HPDE6-E6E7 (cell line): ENCODE measurements around the gene KIT.

ENCODE experiments used
- DNase-seq: peaks from one replicate; pipeline ENCODE4 v3.0.0; 2011; ENCODE audit warnings: missing footprints; ENCODE audit errors: extremely low spot score

Gene KIT

GRCh38 chr4:54660591-54660990 lies 2.8 kb downstream of the KIT start:
- DNase-seq, result no peak

- DNase-seq, result peak; percentile 35
Measured at GRCh38 chr4:54661169-54661568, 3.4 kb downstream of the KIT start.

- DNase-seq, result peak; percentile 26
Measured at GRCh38 chr4:54661686-54662085, 3.9 kb downstream of the KIT start.

DNA sequence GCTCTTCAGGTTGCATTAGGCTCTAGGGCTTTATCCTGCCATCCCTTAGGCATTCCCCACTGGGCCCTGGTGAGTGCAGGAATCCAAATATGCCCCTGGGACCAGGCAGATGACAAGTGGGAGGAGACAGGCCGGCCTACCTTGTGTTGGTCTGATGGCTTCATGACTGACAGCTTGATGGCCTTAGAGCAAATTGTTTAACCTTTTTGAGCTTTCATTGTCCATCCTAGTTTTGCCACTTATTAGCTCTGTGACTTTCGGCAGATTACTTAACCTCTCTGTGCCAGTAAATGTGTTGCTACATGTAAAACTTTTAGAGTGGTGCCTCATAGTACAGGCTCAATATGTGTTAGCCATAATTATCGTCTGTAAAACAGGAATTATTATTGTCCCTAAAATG lies 4.4 kb downstream of the KIT start:
- DNase-seq, result no peak

DNA sequence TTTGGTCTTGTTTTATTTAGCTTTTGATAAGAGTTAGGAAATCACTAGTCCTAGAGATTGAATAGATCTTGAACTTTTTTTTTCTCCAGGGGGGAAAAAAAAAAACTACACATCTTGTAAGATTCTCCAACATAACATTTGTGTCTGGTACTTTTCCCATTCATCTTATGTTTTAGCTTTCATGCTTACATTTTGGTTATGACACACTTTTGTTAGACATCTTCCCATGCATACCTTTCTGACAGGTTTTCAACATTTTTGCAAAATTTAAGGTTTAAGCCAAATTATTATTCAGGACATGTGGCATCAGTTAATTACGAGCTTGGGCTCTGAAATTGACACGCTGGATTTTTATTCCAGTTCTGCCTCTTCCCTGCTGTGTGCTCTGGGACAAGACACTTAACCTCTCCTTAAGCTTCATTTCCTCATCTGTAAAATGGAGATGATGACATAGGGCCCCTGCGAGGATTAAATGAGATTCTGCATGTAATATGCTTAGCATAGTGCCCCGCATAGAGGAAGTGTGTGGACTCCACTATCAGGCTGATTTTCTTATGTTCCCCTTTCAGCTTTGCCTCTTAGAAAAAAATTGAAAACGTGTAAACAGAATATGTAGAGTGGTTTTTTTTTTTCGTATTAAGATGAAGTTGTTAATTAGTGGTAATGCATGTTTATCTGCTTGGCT lies 5.3 kb downstream of the KIT start:
- no peak for DNase-seq

GRCh38 chr4:54664400-54664799 lies 6.6 kb downstream of the KIT start:
- no peak for DNase-seq

DNA sequence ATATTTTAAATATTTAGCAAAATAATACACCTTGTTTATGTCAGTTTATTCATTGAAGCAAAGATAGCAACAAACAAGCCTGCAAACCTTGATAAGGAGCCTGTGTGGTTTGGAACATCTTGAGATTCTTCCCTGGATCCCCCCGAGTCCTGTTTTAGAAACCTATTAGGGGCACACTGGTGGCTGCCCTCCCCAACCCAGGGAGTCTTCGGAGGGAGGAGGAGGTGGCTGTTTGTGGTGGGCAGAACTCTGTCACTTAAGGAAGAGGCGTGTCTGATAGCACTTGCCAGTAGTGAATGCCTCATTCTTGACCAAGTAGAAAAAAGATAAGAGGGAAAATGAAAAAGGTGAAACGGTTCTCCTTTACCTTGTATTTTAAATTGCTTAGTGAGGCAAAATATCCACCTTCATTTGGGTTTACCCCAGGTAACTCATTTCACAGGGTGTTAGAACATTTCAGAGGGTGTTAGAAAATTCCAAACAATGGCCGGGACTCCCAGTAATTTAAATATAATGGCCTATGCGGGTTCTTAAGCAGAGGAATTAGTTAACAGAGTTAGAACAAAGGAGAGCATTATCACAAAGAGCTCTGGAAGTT lies 10.4 kb downstream of the KIT start:
- no peak for DNase-seq

- DNase-seq, result no peak
Measured at GRCh38 chr4:54669831-54670230, 12.1 kb downstream of the KIT start.

DNA sequence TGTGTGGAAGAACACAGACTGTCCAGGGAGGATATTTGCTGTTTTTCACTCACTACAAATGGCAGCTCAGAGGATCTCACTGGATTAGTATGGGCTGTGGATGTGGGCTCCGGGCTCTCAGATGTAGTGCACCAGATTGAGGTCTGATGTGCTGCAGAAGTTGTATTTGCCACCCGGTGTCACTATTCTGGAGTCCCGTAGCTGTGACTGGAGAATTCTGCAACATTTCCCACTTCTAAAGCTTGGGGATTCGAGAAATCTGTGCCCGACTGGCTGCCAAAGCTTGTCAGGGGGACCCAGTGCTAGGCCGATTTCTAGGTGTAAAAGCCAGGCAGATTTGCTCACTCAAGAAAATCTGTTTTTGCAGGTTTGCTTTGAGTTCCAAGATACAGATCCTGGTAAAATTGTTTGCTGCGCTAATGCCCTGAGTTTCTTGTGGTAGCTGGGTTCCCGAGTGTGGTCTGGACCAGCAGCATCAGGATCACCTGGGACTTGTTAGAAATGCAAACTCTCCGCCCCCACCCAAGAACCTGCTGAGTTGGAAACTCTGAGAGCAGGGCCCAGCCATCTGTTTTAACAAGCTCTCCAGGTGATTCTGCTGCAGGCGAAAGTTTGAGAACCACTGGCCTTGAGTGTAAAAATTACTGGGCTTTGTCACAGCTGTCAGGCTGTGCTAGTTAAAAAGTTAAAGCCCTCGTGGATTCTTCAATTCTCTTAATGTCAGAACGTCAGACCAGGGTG lies 18.1 kb downstream of the KIT start:
- DNase-seq, result no peak

GRCh38 chr4:54676658-54677057 lies 18.9 kb downstream of the KIT start:
- no peak for DNase-seq

- DNase-seq, result no peak
Measured at GRCh38 chr4:54677416-54677815, 19.7 kb downstream of the KIT start.

DNA sequence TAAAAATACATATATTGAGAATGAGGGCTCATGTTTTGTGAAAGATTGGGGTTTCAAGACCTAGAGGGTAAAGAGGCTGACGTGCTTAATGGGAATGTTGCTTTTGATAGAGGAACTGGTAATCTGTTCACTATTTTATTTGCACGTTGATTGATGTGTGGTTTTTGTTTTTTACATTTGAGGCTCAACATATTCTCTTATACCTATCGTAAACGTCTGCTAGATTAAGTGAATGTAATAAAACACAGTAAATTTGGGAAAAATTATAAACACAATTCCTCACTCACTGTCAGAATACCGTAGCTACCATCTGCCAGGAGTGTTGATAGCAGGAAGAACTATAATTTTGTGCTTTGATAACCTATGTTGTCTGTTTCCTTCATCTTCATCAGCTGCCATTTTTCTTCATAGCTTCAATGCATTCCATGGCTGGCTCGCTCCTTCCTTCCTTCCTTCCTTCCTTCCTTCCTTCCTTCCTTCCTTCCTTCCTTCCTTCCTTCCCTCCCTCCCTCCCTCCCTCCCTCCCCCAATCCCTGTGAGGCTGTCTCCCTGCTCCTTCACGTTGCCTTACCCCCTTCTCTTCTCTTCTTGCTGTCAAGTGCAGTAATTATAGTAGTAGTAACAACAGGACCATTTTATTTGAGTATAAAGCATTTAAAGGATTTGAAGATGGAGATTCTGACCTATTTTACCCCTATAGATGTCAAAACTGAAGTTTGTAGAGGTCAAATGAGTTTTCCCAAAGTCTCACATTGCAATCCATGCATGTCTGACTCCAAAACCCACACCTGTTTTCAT lies 20.3 kb downstream of the KIT start:
- DNase-seq, result no peak

- DNase-seq, result no peak
Measured at GRCh38 chr4:54678826-54679225, 21.1 kb downstream of the KIT start.

DNA sequence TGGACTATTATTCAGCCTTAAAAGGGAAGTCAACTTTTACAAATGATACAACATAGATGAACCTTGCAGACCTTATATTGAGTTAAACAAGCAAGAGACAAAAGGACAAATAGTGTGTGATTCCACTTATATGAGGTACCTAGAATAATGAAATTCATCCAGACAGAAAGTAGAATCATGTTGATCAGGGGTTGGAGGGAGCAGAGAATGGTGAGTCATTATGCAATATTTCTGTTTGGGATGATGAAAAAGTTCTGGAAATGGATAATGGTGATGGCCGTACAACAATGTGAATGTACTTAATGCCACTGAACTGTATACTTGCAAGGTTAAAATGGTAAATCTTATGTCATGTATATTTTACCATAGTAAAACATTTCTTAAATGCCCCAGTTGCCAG lies 22.1 kb downstream of the KIT start:
- no peak for DNase-seq

DNA sequence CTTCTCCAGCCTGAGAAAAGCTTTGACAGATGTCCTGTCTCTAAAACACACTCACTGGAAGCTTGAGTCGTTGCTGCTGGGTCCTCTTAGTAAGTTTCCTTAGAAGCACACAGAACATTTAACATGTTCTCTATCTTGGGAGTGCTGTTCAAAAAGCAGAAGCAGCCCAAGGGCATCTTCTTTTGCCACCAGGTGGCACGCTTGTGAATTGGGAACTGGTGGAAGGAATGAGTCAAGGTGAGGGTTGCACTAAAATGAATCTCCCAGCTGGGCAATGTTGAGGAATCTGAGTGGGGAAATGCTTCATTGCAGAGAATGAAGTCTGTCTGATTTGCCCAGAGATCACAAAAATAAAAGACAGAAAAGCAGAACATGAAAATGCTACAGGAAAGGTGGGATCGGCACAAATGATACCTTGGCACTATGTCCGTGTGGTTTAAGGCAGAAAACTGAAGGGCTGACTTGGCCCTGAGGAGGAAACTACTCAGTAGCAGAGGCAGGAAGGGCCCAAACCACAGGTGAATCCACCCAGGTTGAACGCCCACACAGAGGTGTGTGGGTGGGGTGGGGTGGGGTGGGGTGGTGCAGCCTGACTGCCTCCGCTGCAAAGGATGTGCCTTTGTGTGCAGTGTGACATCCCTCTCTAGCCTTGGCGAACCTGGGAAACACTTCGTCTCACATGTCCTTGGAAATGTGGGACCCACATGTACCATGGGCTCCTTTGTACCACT lies 26.0 kb downstream of the KIT start:
- DNase-seq, result peak; percentile 37

DNA sequence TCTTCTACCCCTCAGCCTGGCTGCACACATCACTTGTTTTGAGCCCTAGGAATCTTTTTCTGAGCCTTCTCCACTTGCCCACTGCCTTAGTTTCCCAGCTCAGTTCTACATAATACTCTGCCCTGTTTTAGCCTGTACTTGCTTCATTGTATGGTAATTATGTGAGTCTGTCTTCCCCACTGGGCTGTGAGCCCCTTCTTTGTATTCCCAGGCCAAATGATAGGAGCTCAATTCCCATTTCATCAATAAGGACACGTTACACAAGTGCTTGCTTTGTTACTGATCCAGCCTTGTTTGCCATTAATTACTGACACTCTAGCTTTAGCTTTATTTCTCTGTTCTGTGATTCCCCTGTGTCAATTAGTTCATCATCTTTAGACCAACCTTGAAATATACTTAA lies 28.1 kb downstream of the KIT start:
- no peak for DNase-seq

- DNase-seq, result no peak
Measured at GRCh38 chr4:54687887-54688841, 30.4 kb downstream of the KIT start.

DNA sequence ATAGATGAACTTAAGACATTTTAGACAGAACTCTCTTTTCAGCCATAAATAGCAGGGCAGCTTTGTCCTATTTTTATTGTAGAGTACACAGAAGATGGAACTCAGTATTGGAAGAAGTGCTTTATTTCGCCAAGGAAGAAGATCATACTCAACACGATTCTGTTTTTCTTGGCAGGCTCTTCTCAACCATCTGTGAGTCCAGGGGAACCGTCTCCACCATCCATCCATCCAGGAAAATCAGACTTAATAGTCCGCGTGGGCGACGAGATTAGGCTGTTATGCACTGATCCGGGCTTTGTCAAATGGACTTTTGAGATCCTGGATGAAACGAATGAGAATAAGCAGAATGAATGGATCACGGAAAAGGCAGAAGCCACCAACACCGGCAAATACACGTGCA lies 37.6 kb downstream of the KIT start:
- DNase-seq, result no peak

- no peak for DNase-seq
Measured at GRCh38 chr4:54695788-54696187, 38.0 kb downstream of the KIT start.

GRCh38 chr4:54696649-54697048 lies 38.9 kb downstream of the KIT start:
- no peak for DNase-seq

GRCh38 chr4:54700986-54701385 lies 43.2 kb downstream of the KIT start:
- no peak for DNase-seq
